ENCODE results near the gene VARS1.
"Not testable (repeated sequence)": the region's sequence is repeated elsewhere in the genome, so short reads cannot be mapped to it uniquely, and the experiment has no call there.

VARS1 gene

GRCh38 chr6:31838968-31839367 is 43.4 kb upstream of the VARS1 start:
- no peaks in the 10 kb centered on the region for H3K9me3 ChIP-seq (replicated peaks; ENCODE audit: insufficient read depth, low read length)
- H3K9me2 ChIP-seq (replicated peaks; ENCODE audit: insufficient read depth, low read length): no peaks in the 10 kb centered on the region
- peaks cover 27% of the 10 kb centered on the region; the same call in 1 of the 2 replicates for H3K36me3 ChIP-seq (replicated peaks; ENCODE audit: insufficient read depth, low read length)
- no peak overlapping the region for H3K4me2 ChIP-seq (ENCODE audit: low read depth, low read length)
- H3K27me3 ChIP-seq (replicated peaks; ENCODE audit: insufficient read depth, low read length): no peaks in the 10 kb centered on the region
- H3F3A ChIP-seq (ENCODE audit: insufficient read depth, low read length): peaks cover 78% of the 10 kb centered on the region
- no peak overlapping the region for H3K4me3 ChIP-seq (ENCODE audit: low read length)
- peaks cover 17% of the 10 kb centered on the region for H3K4me1 ChIP-seq (ENCODE audit: low read length)
- H3K27ac ChIP-seq (ENCODE audit: low read length): no peak overlapping the region
- H3K79me2 ChIP-seq (ENCODE audit: low read length): peaks cover 44% of the 10 kb centered on the region
- no peak for DNase-seq
- H4K20me1 ChIP-seq (ENCODE audit: insufficient read depth, low read length): peaks cover 27% of the 10 kb centered on the region
- H2AFZ ChIP-seq (ENCODE audit: low read length): no peak overlapping the region
- TF ChIP-seq CTCF (IDR thresholded peaks at IDR 0.05; ENCODE audit: low read length): no peak
- TF ChIP-seq EZH2phosphoT487 (IDR thresholded peaks at IDR 0.05; ENCODE audit: low read length): no peak
- TF ChIP-seq EZH2 (optimal IDR thresholded peaks at IDR 0.05; ENCODE audit: low read depth, low read length): no peak
- no peak overlapping the region for H3K9ac ChIP-seq (ENCODE audit: low read length)

GRCh38 chr6:31838114-31838553 is 42.6 kb upstream of the VARS1 start:
- peaks cover 17% of the 10 kb centered on the region for H3K4me1 ChIP-seq (ENCODE audit: low read length)
- not testable (repeated sequence) for H3K27me3 ChIP-seq (replicated peaks; ENCODE audit: insufficient read depth, low read length); DNase-seq; H3K9ac ChIP-seq (ENCODE audit: low read length); H3K4me3 ChIP-seq (ENCODE audit: low read length); H3K9me3 ChIP-seq (replicated peaks; ENCODE audit: insufficient read depth, low read length); H3K27ac ChIP-seq (ENCODE audit: low read length); H2AFZ ChIP-seq (ENCODE audit: low read length); H3K9me2 ChIP-seq (replicated peaks; ENCODE audit: insufficient read depth, low read length)
- peaks cover 85% of the 10 kb centered on the region for H3F3A ChIP-seq (ENCODE audit: insufficient read depth, low read length)
- H3K4me2 ChIP-seq (ENCODE audit: low read depth, low read length): peak overlapping the region; percentile 99; the same call in 1 of the 2 replicates
- peaks cover 44% of the 10 kb centered on the region for H3K79me2 ChIP-seq (ENCODE audit: low read length)
- peaks cover 27% of the 10 kb centered on the region for H4K20me1 ChIP-seq (ENCODE audit: insufficient read depth, low read length)
- H3K36me3 ChIP-seq (replicated peaks; ENCODE audit: insufficient read depth, low read length): peaks cover 27% of the 10 kb centered on the region; the same call in 1 of the 2 replicates

GRCh38 chr6:31837369-31838113 is 42.0 kb upstream of the VARS1 start:
- H3K79me2 ChIP-seq (ENCODE audit: low read length): peaks cover 44% of the 10 kb centered on the region
- H3K27ac ChIP-seq (ENCODE audit: low read length): peak overlapping the region; percentile 81; the same call in 1 of the 2 replicates
- no peaks in the 10 kb centered on the region for H3K9me3 ChIP-seq (replicated peaks; ENCODE audit: insufficient read depth, low read length)
- no peaks in the 10 kb centered on the region for H3K27me3 ChIP-seq (replicated peaks; ENCODE audit: insufficient read depth, low read length)
- peaks cover 27% of the 10 kb centered on the region for H4K20me1 ChIP-seq (ENCODE audit: insufficient read depth, low read length)
- no peak overlapping the region for H2AFZ ChIP-seq (ENCODE audit: low read length)
- H3K36me3 ChIP-seq (replicated peaks; ENCODE audit: insufficient read depth, low read length): peaks cover 27% of the 10 kb centered on the region; the same call in 1 of the 2 replicates
- peaks cover 20% of the 10 kb centered on the region for H3K4me1 ChIP-seq (ENCODE audit: low read length)
- TF ChIP-seq CTCF (IDR thresholded peaks at IDR 0.05; ENCODE audit: low read length): no peak
- no peak for TF ChIP-seq EZH2phosphoT487 (IDR thresholded peaks at IDR 0.05; ENCODE audit: low read length)
- TF ChIP-seq EZH2 (optimal IDR thresholded peaks at IDR 0.05; ENCODE audit: low read depth, low read length): no peak
- H3F3A ChIP-seq (ENCODE audit: insufficient read depth, low read length): peaks cover 91% of the 10 kb centered on the region
- DNase-seq: no peak
- H3K4me3 ChIP-seq (ENCODE audit: low read length): peak overlapping the region; percentile 98
- peak overlapping the region; percentile 97; the same call in 1 of the 2 replicates for H3K9ac ChIP-seq (ENCODE audit: low read length)
- peak overlapping the region; percentile 99 for H3K4me2 ChIP-seq (ENCODE audit: low read depth, low read length)
- no peaks in the 10 kb centered on the region for H3K9me2 ChIP-seq (replicated peaks; ENCODE audit: insufficient read depth, low read length)

Data from MM.1S (cell line).